ENCODE results near the gene PIGO. TPM values are rescaled to one million over a fixed set of nuclear protein-coding genes. Genes with fewer than 3 reads are reported as not detected.

The PIGO gene
- total and polyA plus RNA-seq, 7 donors = 6.2 to 11.6 (median 8.1) TPM

GRCh38 chr9:35102465-35102768 lies 6.0 kb upstream of the PIGO start:
- peaks cover 2 to 65% of the 10 kb centered on the region in 2 donors for H3K36me3 ChIP-seq (ENCODE audit: insufficient read depth in 1 of 2, low read depth in 1 of 2)
- WGBS, 3 donors = 1 to 2% (median 2%) methylated on average over 10 of the region's 10 CpGs
- ATAC-seq = peak; percentile 7 to 59 (median 38)
- DNase-seq = no peak
- no peaks in the 10 kb centered on the region for H3K27me3 ChIP-seq (ENCODE audit: insufficient read depth in 3 of 3, low read length in 2 of 3)
- H3K4me1 ChIP-seq = peaks cover 17% of the 10 kb centered on the region
- H3K4me3 ChIP-seq = peak overlapping the region; percentile 87
- no peaks in the 10 kb centered on the region for H3K9me3 ChIP-seq
- peak overlapping the region; percentile 90 for H3K27ac ChIP-seq
- intact Hi-C loops (cut with DNase I) = no loop called here
- no peak for TF ChIP-seq CTCF (IDR thresholded peaks at IDR 0.05)

GRCh38 chr9:35097573-35097972 lies 1.2 kb upstream of the PIGO start:
- H3K36me3 ChIP-seq (ENCODE audit: insufficient read depth in 1 of 2, low read depth in 1 of 2) = peaks cover 5 to 57% of the 10 kb centered on the region in 2 donors
- no peaks in the 10 kb centered on the region for H3K9me3 ChIP-seq
- no peak overlapping the region for H3K4me3 ChIP-seq
- DNase-seq (no peak), ATAC-seq (no peak)
- WGBS, 3 donors = 81 to 83% (median 82%) methylated on average over 3 of the region's 3 CpGs
- H3K4me1 ChIP-seq = peaks cover 13% of the 10 kb centered on the region
- intact Hi-C loops (cut with DNase I) = loop anchor here (2.0 to 5.0 kb wide), 2 partner anchors 195 to 199 kb away; no protein-coding TSS in a partner anchor
- no peak for TF ChIP-seq CTCF (IDR thresholded peaks at IDR 0.05)
- no peaks in the 10 kb centered on the region for H3K27me3 ChIP-seq (ENCODE audit: insufficient read depth in 3 of 3, low read length in 2 of 3)
- H3K27ac ChIP-seq = no peak overlapping the region

- no peak for TF ChIP-seq CTCF (IDR thresholded peaks at IDR 0.05)
- H3K4me1 ChIP-seq = peaks cover under 1% of the 10 kb centered on the region
- no peak overlapping the region for H3K4me3 ChIP-seq
- H3K27me3 ChIP-seq (ENCODE audit: insufficient read depth in 3 of 3, low read length in 2 of 3) = no peaks in the 10 kb centered on the region
- H3K27ac ChIP-seq = no peak overlapping the region
- no peak for ATAC-seq
- peaks cover 12 to 85% of the 10 kb centered on the region in 2 donors for H3K36me3 ChIP-seq (ENCODE audit: insufficient read depth in 1 of 2, low read depth in 1 of 2)
- no peak for DNase-seq
- WGBS, 3 donors = 63 to 78% (median 73%) methylated on average over 17 of the region's 17 CpGs
- intact Hi-C loops (cut with DNase I) = no loop called here
- no peaks in the 10 kb centered on the region for H3K9me3 ChIP-seq
Observed at GRCh38 chr9:35091536-35091935, 4.9 kb downstream of the PIGO start.

GRCh38 chr9:35089434-35089833 lies 7.0 kb downstream of the PIGO start:
- Histone ChIP-seq H3K27me3 (ENCODE audit: insufficient read depth in 3 of 3, low read length in 2 of 3) (no peaks in the 10 kb centered on the region), H3K36me3 (ENCODE audit: insufficient read depth in 1 of 2, low read depth in 1 of 2) (peaks cover 12 to 87% of the 10 kb centered on the region in 2 donors), H3K4me3 (no peak overlapping the region), H3K27ac (no peak overlapping the region), H3K4me1 (no peaks in the 10 kb centered on the region), H3K9me3 (no peaks in the 10 kb centered on the region)
- TF ChIP-seq CTCF (IDR thresholded peaks at IDR 0.05) = no peak
- ATAC-seq (no peak), DNase-seq (no peak)
- 92 to 97% (median 93%) methylated on average over 2 of the region's 2 CpGs for WGBS, 3 donors
- intact Hi-C loops (cut with DNase I) = no loop called here

- intact Hi-C loops (cut with DNase I) = no loop called here
- Histone ChIP-seq H3K4me3 (no peak overlapping the region), H3K27me3 (ENCODE audit: insufficient read depth in 3 of 3, low read length in 2 of 3) (no peaks in the 10 kb centered on the region), H3K36me3 (ENCODE audit: insufficient read depth in 1 of 2, low read depth in 1 of 2) (peaks cover 9 to 43% of the 10 kb centered on the region in 2 donors), H3K27ac (no peak overlapping the region), H3K4me1 (peaks cover 5% of the 10 kb centered on the region), H3K9me3 (no peaks in the 10 kb centered on the region)
- DNase-seq (no peak), ATAC-seq (peak in 2 of 4 donors; percentile 27 to 28)
- TF ChIP-seq CTCF (IDR thresholded peaks at IDR 0.05) = no peak
- 85 to 95% (median 92%) methylated on average over 2 of the region's 2 CpGs for WGBS, 3 donors
Observed at GRCh38 chr9:35085078-35085477, 11.3 kb downstream of the PIGO start.

Measured in psoas muscle (tissue), 8 donors.